ENCODE measurements around the gene ZDBF2.

The ZDBF2 gene

GRCh38 chr2:206232287-206233035, 42.0 kb upstream of the ZDBF2 start:
- no peak for ATAC-seq
- TF ChIP-seq PPARA (CRISPR knock-in tag; IDR thresholded peaks at IDR 0.05; ENCODE audit: borderline replicate concordance): no peak
- no peak for TF ChIP-seq ZFP30 (CRISPR knock-in tag; IDR thresholded peaks at IDR 0.05)
- no peak for TF ChIP-seq TCF4 (CRISPR knock-in tag; IDR thresholded peaks at IDR 0.05; ENCODE audit: borderline replicate concordance)
- no peak for TF ChIP-seq ARNTL (CRISPR knock-in tag; IDR thresholded peaks at IDR 0.05; ENCODE audit: borderline replicate concordance, low read depth)
- no peak for TF ChIP-seq GLIS3 (CRISPR knock-in tag; IDR thresholded peaks at IDR 0.05)
- TF ChIP-seq SNAI2 (CRISPR knock-in tag; IDR thresholded peaks at IDR 0.05): no peak
- no peak for TF ChIP-seq RARB (CRISPR knock-in tag; IDR thresholded peaks at IDR 0.05)
- no peak for TF ChIP-seq ZC3H10 (CRISPR knock-in tag; IDR thresholded peaks at IDR 0.05)
- no peak for TF ChIP-seq TOX (CRISPR knock-in tag; IDR thresholded peaks at IDR 0.05; ENCODE audit: borderline replicate concordance)
- no peak for TF ChIP-seq ZNF70 (CRISPR knock-in tag; IDR thresholded peaks at IDR 0.05)
- TF ChIP-seq OSR1 (CRISPR knock-in tag; IDR thresholded peaks at IDR 0.05): no peak
- no peak for TF ChIP-seq ESRRG (CRISPR knock-in tag; IDR thresholded peaks at IDR 0.05)
- no peak for TF ChIP-seq ZNF8 (CRISPR knock-in tag; IDR thresholded peaks at IDR 0.05)
- TF ChIP-seq, protein P1, sequence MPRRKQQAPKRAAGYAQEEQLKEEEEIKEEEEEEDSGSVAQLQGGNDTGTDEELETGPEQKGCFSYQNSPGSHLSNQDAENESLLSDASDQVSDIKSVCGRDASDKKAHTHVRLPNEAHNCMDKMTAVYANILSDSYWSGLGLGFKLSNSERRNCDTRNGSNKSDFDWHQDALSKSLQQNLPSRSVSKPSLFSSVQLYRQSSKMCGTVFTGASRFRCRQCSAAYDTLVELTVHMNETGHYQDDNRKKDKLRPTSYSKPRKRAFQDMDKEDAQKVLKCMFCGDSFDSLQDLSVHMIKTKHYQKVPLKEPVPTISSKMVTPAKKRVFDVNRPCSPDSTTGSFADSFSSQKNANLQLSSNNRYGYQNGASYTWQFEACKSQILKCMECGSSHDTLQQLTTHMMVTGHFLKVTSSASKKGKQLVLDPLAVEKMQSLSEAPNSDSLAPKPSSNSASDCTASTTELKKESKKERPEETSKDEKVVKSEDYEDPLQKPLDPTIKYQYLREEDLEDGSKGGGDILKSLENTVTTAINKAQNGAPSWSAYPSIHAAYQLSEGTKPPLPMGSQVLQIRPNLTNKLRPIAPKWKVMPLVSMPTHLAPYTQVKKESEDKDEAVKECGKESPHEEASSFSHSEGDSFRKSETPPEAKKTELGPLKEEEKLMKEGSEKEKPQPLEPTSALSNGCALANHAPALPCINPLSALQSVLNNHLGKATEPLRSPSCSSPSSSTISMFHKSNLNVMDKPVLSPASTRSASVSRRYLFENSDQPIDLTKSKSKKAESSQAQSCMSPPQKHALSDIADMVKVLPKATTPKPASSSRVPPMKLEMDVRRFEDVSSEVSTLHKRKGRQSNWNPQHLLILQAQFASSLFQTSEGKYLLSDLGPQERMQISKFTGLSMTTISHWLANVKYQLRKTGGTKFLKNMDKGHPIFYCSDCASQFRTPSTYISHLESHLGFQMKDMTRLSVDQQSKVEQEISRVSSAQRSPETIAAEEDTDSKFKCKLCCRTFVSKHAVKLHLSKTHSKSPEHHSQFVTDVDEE (CRISPR knock-in tag; IDR thresholded peaks at IDR 0.05): no peak

GRCh38 chr2:206239157-206239556, 35.3 kb upstream of the ZDBF2 start:
- no peak for ATAC-seq
- TF ChIP-seq, protein P2, sequence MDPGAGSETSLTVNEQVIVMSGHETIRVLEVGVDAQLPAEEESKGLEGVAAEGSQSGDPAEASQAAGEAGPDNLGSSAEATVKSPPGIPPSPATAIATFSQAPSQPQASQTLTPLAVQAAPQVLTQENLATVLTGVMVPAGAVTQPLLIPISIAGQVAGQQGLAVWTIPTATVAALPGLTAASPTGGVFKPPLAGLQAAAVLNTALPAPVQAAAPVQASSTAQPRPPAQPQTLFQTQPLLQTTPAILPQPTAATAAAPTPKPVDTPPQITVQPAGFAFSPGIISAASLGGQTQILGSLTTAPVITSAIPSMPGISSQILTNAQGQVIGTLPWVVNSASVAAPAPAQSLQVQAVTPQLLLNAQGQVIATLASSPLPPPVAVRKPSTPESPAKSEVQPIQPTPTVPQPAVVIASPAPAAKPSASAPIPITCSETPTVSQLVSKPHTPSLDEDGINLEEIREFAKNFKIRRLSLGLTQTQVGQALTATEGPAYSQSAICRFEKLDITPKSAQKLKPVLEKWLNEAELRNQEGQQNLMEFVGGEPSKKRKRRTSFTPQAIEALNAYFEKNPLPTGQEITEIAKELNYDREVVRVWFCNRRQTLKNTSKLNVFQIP (CRISPR knock-in tag; IDR thresholded peaks at IDR 0.05; ENCODE audit: borderline replicate concordance, low read depth): no peak
- TF ChIP-seq CSRNP3 (CRISPR knock-in tag; IDR thresholded peaks at IDR 0.05) (no peak), SNAI2 (CRISPR knock-in tag; IDR thresholded peaks at IDR 0.05) (no peak), TOX (CRISPR knock-in tag; IDR thresholded peaks at IDR 0.05; ENCODE audit: borderline replicate concordance) (no peak), ZC3H10 (CRISPR knock-in tag; IDR thresholded peaks at IDR 0.05) (no peak), ISL1 (CRISPR knock-in tag; IDR thresholded peaks at IDR 0.05) (no peak), ZFP3 (CRISPR knock-in tag; IDR thresholded peaks at IDR 0.05) (no peak)
- TF ChIP-seq, protein P3, sequence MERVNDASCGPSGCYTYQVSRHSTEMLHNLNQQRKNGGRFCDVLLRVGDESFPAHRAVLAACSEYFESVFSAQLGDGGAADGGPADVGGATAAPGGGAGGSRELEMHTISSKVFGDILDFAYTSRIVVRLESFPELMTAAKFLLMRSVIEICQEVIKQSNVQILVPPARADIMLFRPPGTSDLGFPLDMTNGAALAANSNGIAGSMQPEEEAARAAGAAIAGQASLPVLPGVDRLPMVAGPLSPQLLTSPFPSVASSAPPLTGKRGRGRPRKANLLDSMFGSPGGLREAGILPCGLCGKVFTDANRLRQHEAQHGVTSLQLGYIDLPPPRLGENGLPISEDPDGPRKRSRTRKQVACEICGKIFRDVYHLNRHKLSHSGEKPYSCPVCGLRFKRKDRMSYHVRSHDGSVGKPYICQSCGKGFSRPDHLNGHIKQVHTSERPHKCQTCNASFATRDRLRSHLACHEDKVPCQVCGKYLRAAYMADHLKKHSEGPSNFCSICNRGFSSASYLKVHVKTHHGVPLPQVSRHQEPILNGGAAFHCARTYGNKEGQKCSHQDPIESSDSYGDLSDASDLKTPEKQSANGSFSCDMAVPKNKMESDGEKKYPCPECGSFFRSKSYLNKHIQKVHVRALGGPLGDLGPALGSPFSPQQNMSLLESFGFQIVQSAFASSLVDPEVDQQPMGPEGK (CRISPR knock-in tag; IDR thresholded peaks at IDR 0.05; ENCODE audit: borderline replicate concordance): no peak
- TF ChIP-seq, protein P4, sequence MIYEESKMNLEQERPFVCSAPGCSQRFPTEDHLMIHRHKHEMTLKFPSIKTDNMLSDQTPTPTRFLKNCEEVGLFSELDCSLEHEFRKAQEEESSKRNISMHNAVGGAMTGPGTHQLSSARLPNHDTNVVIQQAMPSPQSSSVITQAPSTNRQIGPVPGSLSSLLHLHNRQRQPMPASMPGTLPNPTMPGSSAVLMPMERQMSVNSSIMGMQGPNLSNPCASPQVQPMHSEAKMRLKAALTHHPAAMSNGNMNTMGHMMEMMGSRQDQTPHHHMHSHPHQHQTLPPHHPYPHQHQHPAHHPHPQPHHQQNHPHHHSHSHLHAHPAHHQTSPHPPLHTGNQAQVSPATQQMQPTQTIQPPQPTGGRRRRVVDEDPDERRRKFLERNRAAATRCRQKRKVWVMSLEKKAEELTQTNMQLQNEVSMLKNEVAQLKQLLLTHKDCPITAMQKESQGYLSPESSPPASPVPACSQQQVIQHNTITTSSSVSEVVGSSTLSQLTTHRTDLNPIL (CRISPR knock-in tag; IDR thresholded peaks at IDR 0.05; ENCODE audit: low read depth): no peak

- no peak for ATAC-seq
- TF ChIP-seq ZNF70 (CRISPR knock-in tag; IDR thresholded peaks at IDR 0.05) (no peak), ARNTL (CRISPR knock-in tag; IDR thresholded peaks at IDR 0.05; ENCODE audit: borderline replicate concordance, low read depth) (no peak), ZNF8 (CRISPR knock-in tag; IDR thresholded peaks at IDR 0.05) (no peak), OSR1 (CRISPR knock-in tag; IDR thresholded peaks at IDR 0.05) (no peak), CSRNP3 (CRISPR knock-in tag; IDR thresholded peaks at IDR 0.05) (no peak), RARB (CRISPR knock-in tag; IDR thresholded peaks at IDR 0.05) (no peak), ZFP3 (CRISPR knock-in tag; IDR thresholded peaks at IDR 0.05) (no peak), ESRRG (CRISPR knock-in tag; IDR thresholded peaks at IDR 0.05) (no peak), ISL1 (CRISPR knock-in tag; IDR thresholded peaks at IDR 0.05) (no peak), TCF4 (CRISPR knock-in tag; IDR thresholded peaks at IDR 0.05; ENCODE audit: borderline replicate concordance) (no peak), PPARA (CRISPR knock-in tag; IDR thresholded peaks at IDR 0.05; ENCODE audit: borderline replicate concordance) (no peak), TOX (CRISPR knock-in tag; IDR thresholded peaks at IDR 0.05; ENCODE audit: borderline replicate concordance) (no peak), ZFP30 (CRISPR knock-in tag; IDR thresholded peaks at IDR 0.05) (no peak), GLIS3 (CRISPR knock-in tag; IDR thresholded peaks at IDR 0.05) (no peak)
- TF ChIP-seq, protein P2 (CRISPR knock-in tag; IDR thresholded peaks at IDR 0.05; ENCODE audit: borderline replicate concordance, low read depth): no peak
- TF ChIP-seq, protein P4 (CRISPR knock-in tag; IDR thresholded peaks at IDR 0.05; ENCODE audit: low read depth): no peak
Observed at GRCh38 chr2:206240327-206240726, 34.1 kb upstream of the ZDBF2 start.

Data from SK-N-SH treated with all-trans-retinoic acid at 6 μM for 48 hours (cell line).